CD4-positive, alpha-beta T cell treated with Interleukin-6 at 100 ng/mL for 8 hours (primary cell): Measurements from ENCODE around the gene IPP.
"Not testable (repeated sequence)": the region's sequence is repeated elsewhere in the genome, so short reads cannot be mapped to it uniquely, and the experiment has no call there.

ENCODE experiments used
- DNase-seq: peaks from one replicate; pipeline ENCODE4 v3.0.0-alpha.2; 2020; ENCODE audit warnings: mixed read lengths, low spot score

Gene IPP

DNA sequence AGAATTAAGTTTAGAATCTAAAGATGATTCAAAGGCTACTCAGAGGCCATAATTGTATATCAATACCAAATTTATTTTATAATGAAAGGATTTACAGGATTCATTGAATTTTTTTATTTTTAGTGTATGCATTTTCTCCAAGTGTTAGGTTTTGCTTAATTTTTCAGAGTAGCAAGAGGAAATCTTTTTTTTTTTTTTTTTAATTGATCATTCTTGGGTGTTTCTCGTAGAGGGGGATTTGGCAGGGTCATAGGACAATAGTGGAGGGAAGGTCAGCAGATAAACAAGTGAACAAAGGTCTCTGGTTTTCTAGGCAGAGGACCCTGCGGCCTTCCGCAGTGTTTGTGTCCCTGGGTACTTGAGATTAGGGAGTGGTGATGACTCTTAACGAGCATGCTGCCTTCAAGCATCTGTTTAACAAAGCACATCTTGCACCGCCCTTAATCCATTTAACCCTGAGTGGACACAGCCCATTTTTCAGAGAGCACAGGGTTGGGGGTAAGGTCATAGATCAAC, 10.8 kb downstream of the IPP start:
- DNase-seq, result not testable (repeated sequence)

GRCh38 chr1:45739137-45739536, 11.3 kb downstream of the IPP start:
- DNase-seq, result no peak

- no peak for DNase-seq
Measured at GRCh38 chr1:45730780-45731319, 19.6 kb downstream of the IPP start.

DNA sequence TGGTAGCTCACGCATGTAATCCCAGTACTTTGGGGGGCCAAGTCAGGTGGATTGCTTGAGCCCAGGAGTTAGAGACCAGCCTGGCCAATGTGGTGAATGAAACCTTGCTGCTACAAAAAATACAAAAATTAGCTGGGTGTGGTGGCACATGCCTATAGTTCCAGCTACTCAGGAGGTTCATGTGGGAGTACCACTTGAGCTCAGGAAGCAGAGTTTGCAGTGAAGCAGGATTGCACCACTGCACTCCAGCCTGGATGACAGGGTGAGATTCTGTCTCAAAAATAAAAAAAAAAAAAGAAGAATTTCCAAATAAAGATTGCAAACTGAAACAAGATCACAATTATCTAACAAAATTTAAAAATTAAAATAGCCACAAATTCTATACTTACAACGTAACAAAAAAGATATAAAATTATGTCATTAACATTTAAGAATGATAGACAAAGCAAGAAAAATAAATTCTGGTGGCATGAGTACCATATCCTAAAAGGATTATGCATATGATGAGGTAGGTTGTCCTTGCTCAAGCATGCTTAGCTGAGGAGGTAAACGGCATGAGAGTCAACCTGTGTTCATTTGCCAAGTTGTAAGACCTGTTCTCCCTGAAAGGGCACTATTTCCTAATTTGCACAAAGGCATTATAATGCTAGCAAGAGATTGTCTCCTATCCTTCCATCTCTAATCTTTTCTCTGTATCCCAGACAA, 20.2 kb downstream of the IPP start:
- DNase-seq, result no peak

GRCh38 chr1:45726007-45726406, 24.4 kb downstream of the IPP start:
- not testable (repeated sequence) for DNase-seq

DNA sequence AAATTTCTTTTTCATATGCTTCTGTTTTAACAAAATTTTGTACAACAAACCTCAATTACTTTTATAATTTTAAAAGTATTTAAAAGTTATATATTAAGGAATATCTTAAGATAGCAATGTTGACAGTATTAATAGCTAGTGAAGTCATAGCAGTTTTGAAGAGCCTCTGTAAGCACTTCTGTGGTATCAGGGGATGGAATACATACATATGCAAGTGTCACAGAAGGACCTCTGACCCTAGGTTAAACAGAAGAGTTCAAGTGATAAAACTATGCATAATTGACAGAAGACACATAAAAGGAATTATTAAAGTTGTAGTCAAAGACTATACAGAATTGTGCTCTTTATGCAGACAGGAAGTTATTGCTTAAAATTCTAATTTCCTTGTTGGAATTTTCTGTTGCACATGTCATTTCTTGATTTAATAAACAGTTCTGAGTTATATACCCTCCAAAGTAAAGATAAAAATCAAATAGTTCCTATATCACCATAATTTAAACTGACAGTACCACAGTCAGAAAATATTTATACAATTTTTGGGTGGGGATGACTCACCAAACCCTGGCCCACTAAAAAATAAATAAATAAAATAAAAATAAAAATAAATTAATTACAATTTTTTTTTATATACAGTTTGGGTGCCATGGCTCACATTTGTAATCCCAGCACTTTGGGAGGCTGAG, 27.1 kb downstream of the IPP start:
- no peak for DNase-seq

DNA sequence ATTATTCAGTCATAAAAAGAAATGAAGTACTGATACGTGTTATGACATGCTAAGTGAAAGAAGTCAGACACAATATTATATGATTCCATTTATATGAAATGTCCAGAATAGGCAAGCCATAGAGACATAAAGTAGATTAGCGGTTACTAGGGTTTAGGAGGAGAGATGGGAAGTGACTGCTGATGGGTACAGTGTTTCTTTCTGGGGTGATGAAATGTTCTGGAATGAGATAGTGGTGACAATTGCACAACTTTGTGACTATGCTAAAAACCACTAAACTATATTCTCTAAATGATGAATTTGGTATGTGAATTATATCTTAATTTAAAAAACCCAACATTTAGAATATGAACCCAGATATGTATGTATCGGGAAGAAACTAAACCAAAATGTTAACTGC, 27.6 kb downstream of the IPP start:
- no peak for DNase-seq

- DNase-seq, result no peak
Measured at GRCh38 chr1:45721207-45721606, 29.2 kb downstream of the IPP start.

GRCh38 chr1:45718289-45718688, 32.2 kb downstream of the IPP start:
- DNase-seq, result no peak

DNA sequence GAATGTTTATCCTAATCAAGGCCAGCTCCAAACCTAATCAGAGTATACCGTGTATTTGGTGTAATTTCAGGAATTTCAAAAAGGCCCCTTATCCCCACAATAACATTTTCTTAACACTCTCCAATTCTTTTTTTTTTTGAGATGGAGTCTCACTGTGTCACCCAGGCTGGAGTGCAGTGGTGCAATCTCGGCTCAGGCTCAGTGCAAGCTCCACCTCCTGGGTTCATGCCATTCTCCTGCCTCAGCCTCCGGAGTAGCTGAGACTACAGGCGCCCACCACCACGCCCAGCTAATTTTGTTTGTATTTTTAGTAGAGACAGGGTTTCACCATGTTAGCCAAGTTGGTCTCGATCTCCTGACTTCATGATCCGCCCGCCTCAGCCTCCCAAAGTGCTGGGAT, 33.1 kb downstream of the IPP start:
- not testable (repeated sequence) for DNase-seq

GRCh38 chr1:45716700-45717099, 33.8 kb downstream of the IPP start:
- no peak for DNase-seq

DNA sequence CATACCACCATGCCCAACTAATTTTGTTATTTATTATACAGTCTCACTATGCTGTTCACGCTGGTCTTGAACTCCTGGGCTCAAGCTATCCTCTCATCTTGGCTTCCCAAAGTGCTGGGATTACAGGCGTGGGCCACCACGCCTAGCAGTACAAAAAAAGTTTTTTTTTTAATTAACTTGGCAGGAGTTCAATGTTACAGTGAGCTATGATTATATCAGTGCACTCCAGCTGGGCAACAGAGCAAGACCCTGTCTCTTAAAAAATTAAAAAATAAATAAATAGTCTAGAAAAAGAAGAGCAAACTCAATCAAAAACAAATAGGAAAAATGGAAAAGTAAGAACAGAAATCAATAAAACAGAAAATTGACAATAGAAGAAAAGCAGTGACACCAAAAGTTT, 36.7 kb downstream of the IPP start:
- DNase-seq, result no peak

DNA sequence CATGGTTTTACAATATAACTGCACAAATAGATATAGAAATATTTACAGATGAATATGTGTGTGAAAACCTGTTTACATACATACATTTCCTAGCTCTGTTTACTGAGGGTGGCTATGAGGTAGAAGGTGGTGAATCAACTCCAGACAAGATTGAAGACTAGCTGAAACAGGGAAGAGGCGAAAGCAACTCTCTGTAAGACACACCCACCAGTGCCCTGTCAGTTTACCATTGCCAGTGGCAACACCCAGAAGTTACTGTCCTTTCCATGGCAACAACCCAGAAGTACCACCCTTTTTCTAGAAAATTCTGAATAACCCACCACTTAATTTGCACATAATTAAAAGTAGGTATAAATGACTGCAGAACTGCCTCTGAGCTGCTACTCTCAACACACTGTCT, 45.8 kb downstream of the IPP start:
- DNase-seq, result no peak

DNA sequence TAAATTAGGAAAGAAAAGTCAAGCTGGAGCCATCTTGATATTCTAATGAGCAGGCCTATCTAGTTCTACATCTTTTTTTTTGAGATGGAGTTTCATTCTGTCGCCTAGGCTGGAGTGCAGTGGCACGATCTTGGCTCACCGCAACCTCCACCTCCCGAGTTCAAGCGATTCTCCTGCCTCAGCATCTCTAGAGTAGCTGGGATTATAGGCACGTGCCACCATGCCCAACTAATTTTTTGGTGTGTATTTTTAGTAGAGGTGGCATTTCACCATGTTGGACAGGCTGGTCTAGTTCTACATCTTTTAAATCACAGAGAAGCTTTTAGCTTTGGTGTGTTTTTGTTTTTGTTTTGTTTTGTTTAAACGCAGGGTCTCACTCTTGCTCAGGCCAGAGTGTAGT, 55.6 kb downstream of the IPP start:
- no peak for DNase-seq

DNA sequence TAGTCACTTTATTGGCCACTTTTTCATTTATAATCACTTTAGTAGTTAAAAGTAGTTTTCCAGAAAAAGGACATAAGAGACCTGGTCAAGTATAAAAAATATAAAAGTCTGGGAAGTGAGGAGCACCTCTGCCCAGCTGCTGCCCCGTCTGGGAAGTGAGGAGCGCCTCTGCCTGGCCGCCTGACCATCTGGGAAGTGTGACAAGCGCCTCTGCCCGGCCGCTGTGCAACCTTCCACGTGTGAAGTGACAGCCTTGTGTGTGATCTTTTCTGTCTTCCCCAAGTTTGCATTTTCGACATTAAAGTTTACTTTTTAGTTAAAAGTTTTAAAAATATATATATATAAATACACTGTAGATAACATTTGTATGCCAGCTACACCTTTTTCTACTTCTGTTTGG, 56.6 kb downstream of the IPP start:
- DNase-seq, result not testable (repeated sequence)

DNA sequence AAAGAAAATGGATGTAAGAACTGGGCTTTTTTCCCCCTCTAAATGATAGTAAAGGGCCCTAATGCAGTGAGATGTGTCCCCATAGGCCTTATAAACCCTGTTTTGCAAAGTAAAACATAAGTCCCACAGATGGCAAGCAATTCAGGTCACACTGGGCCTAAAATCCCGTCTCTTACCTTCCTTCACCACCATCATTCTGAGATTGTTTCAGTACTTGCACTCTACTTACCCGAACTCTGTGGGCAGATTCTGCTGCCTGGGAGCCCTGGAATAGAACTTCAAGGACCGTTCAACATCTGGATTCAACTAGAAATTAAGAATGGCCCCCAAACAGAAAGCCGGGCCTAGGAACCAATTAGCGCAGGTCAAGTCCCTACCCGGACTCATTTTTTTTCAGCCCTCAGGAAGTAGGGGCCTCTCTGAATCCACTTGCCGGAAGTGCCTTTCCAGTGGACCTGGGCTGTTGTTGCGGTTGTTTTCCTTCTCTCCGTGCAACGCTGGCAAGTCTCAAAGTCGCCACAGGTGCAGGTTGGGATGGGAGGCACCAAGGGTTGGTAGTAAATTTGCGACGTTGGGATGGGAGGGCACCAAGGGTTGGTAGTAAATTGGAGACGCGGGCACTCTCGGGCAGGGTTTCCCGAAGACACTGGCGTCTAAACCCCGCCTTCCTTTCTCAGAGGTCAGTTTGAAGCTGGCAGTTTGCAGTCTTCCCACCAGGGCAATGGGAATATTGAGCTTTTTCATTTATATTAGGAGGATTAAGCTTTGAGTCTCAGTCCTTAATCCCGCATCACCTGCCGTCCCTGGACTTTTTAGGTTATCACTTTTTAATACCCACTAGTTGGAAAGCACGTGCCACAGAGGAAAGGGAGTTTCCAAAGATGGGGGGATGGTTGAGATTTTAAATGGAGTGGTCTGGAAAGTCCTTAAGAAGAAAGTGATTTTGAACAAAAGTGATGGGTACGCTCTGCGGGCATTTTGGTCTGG, 62.4 kb downstream of the IPP start, which contains the start of gene TMEM69:
TMEM69 (plus strand) TSS at position 428 of the 987 bp plus-strand sequence. CDS start 2,888 bp downstream, outside the sequence.
- peak; percentile 78 for DNase-seq

DNA sequence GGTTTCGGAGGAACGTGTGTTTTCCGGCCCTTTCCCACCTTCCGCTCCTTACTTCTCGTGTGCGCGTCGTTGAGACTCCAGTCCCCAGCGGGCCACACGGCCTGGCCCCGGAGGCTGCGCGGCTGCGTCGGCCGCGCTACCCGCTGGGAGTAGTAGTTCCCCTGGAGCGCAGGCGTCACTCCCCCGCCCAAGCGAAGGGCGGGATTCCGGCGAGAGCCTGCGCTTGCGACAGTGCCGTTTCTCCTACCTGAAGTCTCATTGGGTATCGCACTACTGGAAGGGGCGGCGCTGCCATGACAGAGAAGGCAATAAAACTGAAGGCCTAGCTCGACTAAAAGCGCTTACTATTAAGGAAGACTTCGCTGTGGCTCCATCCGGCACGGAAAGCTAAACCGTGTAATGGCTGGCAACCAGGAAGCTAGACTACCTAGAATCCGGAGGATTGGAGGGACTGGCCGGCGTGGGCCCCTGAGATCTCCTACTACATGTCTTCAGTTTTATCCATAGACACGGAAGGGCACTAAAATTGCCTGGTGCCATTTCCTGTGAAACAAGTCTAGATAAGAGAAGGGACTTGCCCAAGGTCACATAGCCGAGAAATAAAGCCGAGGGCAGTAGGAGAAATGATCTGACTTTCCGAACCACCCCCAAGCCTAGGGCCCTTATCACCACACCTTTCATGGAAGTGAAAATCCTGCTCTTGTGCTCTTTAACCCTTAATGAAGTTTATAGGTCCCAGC, 63.3 kb downstream of the IPP start:
- peak; percentile 98 for DNase-seq

DNA sequence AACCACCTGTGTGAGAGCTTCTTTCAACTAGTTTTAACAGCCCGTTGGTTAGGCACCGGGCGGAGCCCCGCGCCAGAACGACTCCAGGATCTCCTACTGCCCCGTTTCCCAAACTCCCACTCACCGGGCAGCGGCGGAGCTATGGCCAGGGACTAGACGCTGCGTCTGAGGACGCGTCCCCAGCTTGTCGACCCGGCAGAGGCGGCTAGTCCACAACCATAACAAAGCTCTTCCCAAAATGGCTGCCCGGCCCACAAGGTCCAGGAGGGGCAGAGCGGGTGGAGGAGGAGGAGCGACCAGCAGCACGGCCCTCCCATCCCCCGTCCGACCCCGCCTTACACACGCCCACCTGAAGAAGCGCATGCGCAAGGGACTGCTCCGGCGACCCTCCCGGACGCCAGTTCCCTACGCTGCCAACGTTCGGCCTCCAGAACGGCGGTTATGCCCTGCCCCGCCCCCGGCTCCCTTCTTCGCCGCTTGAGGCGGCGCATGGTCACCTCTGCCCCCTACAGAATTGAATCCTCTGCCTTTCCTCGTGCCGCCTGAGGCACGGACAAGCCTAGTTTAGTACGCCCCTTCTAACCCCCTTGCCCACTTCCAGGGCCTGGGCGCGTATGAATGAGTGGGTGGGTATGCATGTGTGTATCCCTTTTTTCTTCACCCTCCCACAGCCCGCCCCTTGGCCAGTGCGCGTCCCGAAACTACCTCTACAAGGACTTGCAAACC, 64.0 kb downstream of the IPP start, which contains the start of gene GPBP1L1:
GPBP1L1 (minus strand) TSS at position 246 of the 726 bp plus-strand sequence. CDS start 27,446 bp downstream, outside the sequence.
- DNase-seq, result peak; percentile 98

DNA sequence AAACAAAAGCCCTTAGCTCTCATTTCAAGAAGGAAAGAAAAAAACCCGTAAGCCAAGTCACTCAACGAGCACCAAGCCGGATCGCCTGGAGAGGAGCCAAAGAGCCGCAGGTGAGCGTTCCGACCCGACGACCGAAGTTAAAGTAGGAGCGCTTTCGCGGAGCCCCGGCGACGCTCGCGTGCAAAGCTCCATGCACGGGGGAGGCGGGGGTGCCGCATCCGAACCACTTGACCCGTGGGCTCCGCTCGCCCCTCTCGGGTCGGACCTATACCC, 64.5 kb downstream of the IPP start:
- DNase-seq, result peak; percentile 55

GRCh38 chr1:45685308-45686014, 65.0 kb downstream of the IPP start:
- DNase-seq, result peak; percentile 1
